NCI-H510A treated with DMSO at 0.1 percent for 48 hours (cell line): ENCODE results near the gene KIRREL3.
A peak's percentile ranks its signal among the peaks of the same experiment; 100 is the strongest.
"Not testable (repeated sequence)": the region's sequence is repeated elsewhere in the genome, so short reads cannot be mapped to it uniquely, and the experiment has no call there.

ENCODE experiments used
- DNase-seq: peaks from one replicate; lab custom pipeline; 2025; lab: John Stamatoyannopoulos, UW

The KIRREL3 gene

DNA sequence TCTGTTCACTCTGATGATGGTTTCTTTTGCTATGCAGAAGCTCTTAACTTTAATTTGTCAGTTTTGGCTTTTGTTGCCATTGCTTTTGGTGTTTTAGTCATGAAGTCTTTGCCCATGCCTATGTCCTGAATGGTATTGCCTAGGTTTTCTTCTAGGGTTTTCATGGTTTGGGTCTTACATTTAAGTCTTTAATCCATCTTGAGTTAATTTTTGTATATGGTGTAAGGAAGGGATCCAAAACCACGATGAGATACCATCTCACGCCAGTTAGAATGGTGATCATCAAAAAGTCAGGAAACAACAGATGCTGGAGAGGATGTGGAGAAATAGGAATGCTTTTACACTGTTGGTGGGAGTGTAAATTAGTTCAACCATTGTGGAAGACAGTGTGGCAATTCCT lies 48.0 kb downstream of the KIRREL3 start:
- DNase-seq, result not testable (repeated sequence)

DNA sequence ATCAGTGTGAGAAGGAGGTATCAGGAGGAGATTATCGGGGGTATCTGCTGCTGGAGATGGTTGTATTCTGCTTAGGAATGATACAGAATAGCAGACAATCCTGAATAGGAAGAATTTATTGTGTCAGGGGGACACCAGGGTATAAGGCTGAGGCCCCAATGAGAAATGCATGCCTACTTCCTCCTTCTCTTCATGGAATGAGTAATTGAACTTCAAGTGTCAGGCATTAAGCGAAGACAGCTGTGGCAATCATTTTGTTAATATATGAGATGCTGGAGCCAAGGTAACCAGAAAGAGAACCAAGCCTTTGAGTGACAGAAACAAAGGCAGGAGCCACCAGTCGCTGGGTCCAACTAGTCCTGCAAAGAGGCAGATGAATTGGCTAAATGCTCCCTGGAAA lies 49.1 kb downstream of the KIRREL3 start:
- no peak for DNase-seq

DNA sequence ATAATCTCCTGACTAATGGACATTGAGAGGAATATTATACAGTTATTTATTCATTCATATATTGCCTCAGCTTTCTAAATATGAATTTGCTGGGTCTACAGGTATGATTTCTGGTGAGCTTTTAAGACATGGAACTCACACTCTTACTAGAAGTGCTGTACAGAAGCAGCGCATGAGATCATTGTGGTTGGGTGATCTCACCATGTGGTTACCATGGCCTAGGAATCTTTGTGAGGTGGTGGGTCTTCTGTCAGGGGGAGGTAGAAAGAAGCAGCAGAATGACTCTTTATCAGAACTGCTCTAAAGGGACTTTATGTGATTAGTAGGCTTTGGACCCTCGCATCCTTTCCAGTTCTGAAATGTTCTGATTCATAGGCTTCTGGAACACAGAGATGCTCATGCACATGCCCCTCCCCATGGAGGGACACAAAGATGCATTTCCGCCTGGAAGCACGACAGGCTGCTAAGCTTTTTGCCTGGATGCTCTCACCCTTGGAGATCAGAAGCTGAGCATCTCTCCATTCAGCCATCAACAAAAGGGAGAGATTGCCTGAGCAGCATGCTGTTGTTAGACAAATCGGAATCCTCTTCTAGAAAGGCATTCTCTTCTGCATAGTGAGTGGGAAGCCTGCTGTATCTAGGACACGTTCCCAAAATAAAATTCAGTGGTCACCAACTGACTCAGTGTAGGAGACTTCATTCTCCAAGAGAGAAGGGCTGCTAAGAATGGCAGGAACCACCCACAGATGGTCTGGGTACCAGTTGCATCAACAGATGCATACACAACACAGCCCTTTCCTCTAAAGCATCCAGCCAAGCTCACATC lies 51.3 kb downstream of the KIRREL3 start:
- DNase-seq, result no peak

DNA sequence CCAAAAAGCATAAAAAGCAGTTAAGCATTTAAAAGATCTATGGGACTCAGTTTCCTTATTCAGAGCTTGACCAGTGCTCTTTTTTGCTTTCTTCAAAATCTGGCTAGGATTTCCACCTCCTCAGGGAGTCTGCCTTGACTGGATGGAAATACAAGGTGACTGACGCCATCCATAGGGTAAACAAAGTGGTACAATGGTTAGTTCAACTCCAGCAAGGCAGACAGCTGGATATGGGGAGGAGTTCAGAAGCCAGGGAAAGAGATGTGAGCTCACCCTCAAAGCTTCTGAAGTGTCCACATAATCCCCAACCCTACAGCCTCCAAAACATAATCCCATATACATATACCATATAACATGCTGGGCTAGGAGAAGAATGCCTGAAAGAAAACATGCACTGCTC lies 52.0 kb downstream of the KIRREL3 start:
- DNase-seq, result no peak

DNA sequence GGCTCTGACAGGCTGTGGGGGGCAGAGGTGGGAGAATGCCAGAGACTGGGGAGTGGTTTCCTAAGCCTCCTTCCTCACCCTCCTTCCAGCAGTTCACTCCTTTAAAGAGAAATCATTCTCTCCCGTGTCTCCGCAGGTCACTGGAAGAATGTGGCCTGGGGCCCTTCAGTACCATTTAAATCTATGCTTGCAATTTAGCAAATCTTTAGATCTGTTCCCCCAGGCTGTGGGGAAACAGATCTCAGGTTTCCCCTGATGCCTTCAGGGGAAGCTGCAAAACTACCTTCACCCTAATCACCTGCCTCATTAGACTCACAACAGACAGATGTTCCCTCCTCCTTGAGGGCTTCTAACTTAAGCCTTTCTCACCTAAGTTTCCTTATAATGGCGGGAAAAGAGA lies 55.3 kb downstream of the KIRREL3 start:
- no peak for DNase-seq

DNA sequence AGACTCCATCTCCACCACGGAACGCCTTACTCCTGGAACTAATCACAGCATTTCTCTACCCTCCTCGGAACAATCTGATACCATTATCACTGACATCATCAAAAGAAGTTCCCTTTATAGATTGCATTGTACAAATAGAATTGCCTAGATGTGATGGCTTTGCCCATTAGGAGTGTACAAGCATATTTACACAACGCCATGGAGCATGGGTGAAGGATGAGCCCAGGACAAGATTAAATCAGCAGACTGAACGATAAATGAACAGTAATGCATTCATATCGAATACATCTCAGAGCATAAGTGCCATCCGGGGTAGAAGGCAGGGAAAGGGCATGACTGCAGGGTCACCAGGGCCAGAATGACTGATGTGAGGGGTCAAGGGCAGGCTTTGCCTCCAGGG lies 57.3 kb downstream of the KIRREL3 start:
- DNase-seq, result no peak

DNA sequence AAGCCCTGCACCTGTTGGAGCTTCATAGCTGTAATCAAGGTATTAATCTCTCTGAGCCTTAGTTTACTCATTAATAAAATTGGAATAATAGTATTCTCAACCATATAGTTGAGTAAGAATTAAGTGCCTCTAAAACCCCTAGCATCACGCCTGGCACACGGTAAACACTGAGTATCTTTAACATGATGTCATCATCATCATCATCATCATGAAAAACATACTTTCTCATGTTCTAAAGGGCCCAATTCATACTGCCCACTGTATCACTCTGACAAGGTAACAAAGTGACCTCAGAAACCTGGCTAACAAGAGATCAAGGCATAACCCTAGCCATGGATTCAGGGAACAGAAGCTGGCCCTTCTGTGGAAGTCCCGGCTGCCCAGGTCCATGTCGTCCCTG lies 58.4 kb downstream of the KIRREL3 start:
- DNase-seq, result no peak

DNA sequence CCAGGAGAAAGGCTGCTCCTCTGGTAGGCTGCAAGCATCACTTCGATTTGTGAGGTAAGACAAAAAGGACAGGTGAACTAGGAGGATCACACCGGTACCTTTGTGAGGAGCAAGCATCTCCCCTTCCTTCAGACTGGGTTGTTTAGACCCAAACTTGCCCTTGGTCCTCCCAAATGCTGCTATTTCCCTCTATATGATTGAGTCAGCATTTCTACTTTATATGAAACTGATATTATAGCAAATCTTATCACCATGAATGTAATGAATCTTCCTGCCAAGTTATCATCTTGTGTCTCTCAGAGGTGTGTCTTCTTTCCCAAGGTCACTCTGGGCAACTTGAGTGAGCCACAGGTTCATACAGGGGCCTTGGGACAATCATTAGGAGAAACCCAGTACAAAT lies 61.0 kb downstream of the KIRREL3 start:
- DNase-seq, result no peak

DNA sequence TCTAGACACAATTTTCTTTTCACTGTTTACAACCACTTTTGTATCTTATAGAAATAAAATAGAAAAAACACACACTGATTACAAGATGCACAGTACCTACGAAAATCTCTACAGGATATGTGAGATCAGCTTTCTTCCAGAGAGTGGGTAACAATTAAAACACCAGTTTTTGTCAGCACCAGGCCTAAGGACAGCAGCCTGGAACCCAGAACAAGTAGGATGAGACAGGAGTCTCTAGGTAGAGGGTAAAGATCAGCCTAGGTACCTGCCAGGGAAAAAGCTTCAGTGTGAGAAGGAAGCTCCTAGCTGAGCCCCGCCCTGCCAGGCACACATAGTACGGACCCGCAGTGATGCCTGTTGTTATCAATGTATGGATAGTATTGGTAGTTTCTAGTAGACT lies 61.9 kb downstream of the KIRREL3 start:
- DNase-seq, result no peak

DNA sequence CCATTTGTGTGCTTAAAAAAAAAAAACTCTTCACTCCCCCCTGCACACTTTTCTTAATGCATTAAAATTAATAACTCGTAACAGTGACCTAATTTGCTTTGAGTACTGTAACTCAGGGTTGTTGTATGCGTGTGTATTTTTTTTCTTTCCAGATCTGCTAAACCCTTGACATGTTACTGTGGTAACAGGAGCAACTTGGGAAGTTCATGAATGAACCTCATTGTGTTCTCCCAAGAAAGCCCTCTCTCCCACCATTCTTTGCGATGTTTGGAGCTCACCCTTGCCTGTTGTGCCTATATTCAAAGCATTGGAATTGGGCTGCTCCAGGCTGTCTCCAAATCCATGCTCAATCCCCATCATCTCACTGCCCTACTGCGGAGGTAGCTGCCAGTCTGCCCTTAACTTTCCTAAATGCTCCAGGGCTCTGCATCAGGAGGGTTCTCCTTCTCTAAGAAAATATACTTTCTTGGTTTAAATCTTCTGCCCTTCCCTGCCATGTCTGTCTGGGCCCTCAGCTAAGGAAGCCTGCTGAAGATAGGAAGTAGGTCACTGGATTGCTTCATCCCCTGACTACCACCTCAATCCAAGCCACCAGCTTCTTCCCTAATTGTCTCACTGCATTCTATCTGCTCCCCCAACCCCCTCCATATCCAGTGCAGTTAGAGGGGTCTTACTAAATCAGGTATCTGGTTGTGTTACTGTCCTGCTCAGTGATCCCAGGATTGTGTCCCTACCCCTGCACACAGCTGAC lies 70.3 kb downstream of the KIRREL3 start:
- no peak for DNase-seq

DNA sequence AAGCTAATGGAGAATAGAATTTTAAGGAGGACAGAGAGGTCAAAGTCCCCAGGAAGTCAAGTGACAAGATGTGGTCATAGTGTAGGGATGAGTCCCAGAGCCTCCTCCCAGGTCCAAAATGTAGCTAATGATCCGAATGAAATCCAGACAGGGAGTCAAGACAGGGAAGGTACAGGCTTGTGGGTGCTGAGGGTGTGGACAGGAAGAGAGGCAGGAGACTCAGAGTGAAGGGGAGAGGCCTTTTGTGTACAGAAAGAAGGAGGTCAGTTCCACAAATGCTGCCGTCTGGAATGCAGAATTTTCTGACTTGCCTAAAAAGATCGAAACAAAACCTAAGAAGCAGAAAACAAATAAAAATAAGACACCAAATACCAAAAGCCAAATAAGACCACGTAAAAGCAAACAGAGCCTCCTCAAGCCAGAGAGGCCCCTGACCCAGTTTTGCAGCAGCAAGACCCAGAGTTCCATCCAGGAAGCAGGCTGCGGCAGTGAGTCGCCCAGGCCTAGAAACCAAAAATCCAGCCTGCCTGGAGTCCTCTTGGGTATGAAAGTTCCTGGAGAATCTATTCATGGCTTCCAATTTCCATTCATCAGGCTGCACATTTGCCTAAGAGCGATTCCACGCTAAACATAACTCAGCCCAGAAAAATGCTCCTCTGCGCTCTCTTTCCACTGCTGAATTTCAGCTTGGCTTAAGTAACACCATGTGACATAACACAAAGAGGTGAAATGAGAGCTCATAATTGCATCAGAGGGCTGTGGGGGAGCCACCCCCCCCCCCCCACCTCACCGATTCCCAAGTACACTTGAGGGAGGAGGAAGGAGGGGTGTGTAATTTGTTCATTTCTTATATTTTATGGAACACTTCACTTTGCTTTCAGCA lies 71.2 kb downstream of the KIRREL3 start:
- peak; percentile 34 for DNase-seq

DNA sequence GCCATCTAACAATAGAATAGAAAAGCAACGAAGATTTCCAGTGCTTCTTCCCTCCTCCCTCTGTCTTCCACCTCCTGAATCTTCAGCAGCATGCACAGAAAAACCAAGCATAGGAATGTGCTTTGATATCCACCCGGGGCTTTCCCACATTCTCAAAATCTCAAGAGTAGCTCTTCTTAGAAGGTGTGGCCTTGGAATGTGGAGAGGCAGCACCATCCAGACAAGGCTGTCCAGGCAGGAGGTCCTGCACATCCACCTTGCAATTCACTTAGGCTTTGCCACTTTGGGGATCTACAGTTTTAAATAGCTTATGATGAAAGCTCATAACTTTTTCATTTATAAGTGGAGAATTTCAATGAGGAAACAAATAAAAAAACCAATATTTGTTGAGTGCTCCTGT lies 72.9 kb downstream of the KIRREL3 start:
- DNase-seq, result no peak

DNA sequence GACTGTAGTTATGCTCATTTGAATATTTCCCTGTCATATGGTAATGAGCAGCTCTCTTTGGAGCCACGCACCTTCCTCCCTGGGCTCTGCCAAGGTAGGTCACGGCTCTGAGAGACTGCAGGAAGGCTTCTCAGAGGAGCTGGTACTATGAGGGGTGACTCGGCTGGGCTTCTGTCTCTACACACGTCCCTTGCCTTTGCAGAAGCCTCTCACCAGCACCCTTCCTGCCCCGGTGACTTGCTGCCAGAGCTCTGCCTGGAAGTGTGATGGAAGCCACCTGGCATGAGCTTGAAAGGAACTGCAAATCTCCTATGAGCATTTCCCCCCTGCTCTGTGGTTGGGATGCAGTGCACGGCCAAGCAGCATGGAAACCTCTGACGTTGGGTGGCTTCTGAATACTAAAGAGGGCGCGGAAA lies 74.2 kb downstream of the KIRREL3 start:
- no peak for DNase-seq

DNA sequence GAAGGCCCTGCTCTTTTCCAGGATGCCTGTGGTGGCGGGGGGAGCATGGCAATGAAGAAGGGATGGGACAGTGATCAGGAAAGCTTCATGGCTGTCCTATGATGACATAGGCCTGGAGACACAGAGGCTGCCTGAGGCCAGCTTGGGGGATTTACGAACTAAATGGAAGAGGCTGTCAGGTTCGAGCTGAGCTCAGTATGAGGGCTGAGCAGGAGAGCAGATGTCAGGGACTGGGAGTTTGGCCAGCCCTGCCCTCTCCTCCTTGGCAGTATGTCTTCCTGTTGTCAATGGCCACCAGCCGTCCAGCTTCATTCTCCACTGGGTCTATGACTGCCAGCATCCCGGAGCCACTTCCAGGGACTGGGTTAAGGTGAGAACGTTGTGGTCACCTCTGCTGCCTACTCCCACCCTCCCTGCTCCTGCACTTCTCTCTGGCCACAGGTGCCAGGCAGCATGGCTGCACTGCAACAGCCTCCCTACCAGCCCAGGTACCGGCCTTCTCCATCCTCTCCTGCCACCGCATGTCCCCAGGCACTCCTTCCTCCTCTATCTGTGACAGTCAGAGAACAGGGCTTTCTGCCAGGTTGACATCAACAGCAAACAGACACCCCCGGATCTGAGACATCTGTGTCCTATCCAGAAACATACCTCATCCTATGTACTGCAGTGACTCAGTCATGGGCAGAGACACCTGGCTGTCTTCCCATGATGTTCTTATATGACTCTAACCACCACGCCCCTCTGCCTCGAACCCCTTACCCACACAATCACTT lies 75.1 kb downstream of the KIRREL3 start:
- DNase-seq, result no peak

DNA sequence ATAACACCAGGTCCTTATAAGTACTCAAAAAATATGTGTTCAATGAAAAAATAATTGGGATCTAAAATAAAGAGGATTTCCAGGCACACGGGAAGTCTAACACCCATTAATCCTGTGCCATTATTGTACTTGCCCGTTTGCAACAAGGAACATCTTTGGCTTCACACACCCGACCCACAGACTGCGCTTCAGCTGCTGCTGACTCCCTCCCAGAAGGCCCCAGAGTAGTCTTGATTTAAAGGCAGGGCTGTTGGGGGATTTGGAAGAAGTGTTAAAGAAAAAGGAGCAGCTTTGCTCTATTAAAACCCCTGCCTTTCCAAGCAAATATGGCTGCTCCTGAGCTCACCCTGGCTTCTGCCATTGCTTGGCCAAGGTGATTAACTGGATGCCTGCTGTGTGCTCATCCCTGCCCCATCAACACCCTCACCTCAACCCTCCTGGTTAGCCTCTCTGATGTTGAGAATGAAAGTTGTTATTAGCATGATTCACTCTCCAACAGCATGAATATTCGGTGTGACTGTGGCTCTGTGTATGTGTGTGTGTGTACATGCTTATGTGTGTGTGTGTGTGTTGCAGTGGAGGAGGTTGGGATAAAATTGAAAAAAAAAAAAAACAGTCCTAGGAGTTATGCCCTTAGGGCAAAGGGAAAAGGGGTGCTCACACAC lies 76.1 kb downstream of the KIRREL3 start:
- DNase-seq, result no peak

DNA sequence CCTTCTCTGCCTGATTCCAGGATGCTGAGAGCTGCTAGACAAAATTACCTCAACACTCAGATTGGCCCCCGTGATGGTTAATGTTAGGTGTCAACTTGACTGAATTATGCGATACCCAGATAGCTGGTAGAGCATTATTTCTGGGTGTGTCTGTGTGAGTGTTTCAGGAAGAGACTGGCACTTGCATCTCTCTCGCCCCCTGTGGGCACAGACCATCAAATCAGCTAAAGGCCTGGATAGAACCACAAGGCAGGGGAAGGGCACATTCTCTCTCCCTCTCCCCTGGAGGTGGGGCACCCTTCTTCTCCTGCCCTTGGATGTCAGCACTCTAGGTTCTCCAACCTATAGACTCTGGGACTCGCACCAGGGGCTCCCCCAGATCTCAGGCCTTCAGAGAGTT lies 79.7 kb downstream of the KIRREL3 start:
- DNase-seq, result no peak

DNA sequence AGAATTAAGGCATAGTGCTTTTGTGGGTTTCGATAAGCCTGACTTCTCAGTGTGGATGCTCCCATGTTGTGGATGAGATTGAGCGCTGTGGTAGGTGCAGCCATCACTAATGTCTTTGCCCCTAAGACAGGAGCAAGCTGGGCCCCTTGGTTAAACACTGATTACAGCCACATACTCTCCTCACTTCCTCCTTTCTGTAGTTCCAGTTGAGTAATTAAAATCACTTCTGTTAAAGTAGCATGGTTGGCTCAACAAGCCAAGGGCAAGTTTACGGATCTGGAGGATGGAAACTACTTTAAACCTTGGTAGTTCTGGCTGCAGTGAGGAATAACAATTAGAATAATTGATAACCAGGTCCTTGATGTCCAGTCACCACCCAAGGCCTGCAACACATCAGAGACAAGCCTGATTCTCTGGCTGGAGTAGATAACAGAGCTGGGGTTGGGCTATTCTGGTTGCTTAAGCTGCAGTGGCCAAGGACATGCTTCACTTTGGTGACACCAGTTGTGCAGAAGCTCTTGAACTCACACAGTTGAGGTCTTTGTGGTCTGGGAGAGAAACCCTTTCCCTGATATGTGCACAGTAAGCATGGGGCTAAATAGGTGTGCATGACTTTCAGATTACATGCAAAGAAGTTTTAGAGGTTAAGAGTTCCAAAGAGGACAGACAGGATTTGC lies 81.3 kb downstream of the KIRREL3 start:
- no peak for DNase-seq

DNA sequence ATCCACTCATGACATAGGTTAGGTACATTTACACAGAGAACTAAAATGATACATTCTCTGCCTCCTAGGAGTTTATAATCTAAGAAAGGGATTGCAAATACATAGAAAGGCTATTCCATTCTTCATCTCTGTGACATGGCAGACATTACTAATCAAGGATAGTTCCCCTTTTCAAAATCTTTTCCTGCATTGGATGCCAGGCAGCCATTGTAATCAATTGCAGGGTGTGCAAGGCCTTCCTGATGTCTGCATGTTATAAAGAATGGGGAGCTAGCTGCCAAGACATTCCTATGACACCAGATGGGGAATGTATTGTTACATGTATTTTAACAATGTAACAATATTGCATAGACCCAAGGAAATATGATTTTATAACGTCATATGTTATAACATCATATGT lies 82.0 kb downstream of the KIRREL3 start:
- no peak for DNase-seq

DNA sequence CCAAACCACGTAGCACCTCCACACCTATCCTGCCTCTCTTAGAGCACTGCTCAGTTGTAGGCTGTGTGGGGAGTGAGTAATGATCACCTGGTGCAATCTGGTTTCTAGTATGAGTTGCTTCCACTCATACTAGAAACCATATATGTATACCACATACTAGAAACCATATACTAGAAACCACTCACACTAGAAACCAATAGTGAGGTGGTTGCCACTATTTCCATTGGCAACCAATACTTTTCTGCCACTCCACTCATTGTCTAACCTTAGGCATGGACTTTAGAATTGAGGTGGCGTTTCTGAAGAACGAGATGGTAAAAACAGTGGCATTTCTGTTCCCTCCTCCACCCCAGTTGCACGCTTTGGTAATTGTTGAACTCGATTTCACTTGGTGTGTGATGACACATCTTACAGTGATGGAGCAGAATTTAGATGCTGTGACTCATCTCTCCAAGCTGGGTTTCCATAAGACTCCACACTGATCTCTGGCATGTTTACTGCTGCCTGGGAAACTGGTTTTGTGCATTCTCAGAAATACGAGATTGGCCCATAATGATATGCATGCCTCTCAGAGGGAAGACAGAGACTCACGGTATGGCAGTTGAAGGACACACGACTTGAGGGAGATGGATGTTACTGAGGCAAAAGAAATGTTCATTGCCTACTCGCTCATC lies 82.9 kb downstream of the KIRREL3 start:
- DNase-seq, result no peak

DNA sequence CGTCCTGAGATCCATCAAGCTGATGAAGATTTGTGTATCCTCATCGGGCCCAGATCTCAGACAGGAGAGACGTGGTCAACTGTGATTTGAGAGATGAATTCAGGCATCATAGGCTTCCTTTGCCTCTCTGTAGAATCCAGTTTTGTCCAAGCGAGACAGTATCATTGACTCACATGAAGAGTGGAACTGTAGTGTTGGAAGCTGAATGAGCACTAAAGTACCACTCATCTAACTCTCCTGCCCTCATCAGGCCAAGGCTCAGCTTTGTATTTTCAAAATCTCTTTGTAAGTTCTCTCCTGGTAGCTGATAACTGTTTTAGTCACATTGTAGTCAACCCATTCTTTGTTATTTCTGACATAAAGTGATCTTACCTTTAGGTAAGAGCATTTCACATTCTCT lies 85.1 kb downstream of the KIRREL3 start:
- no peak for DNase-seq
